ENCODE measurements around the gene RAB40C. TPM values are rescaled to one million over a fixed set of nuclear protein-coding genes. Genes with fewer than 3 reads are reported as not detected.

The RAB40C gene
- total RNA-seq, 3 donors from 2014 or later, result 17.6 to 29.1 (median 20.6) TPM

DNA sequence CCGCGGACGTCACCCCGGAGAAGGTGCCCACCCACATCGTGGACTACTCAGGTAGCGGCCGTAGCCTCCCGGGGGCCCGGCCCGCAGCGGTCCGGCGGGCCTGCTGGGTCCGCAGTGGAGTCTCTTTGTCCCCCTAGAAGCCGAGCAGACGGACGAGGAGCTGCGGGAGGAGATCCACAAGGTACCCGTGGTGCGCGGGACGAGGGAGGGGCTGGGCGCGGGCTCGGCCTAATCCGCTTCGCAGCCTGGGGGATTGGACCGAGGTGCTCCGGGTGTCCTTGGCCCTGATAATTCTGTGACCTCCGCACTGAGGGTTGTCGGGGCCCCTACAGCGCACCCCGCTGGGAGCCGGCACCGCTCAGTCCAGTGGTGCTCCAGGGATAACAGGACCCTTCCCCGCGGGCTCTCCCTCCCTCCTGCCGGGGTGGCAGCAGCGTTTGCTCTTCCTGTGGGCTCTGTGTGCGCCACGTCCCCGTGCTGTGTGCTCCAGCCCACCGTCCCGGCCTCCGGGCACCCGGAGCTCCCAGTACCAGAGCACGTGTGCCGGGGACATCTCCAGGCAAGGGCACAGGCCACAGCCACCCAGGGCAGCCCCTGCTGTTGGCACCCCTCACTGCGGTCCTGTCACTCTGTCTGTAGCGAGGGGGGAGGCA, 78.8 kb downstream of the RAB40C start:
- no peaks in the 10 kb centered on the region for H3K27me3 ChIP-seq
- peak overlapping the region; percentile 87 for H3K27ac ChIP-seq
- peak overlapping the region; percentile 90 to 97 (median 93) for H3K4me3 ChIP-seq
- intact Hi-C loops (cut with DNase I; ENCODE audit: low total_unique reads), result loop anchor here (1.0 kb wide), 1 partner anchor 22 kb away; the partner anchor contains the start of gene WDR24
- H3K9me3 ChIP-seq, result no peaks in the 10 kb centered on the region
- peaks cover 0 to 5% of the 10 kb centered on the region in 2 donors for H3K4me1 ChIP-seq
- TF ChIP-seq POLR2AphosphoS5 (IDR thresholded peaks at IDR 0.05) (no peak), POLR2A (IDR thresholded peaks at IDR 0.05) (no peak)
- TF ChIP-seq, protein P1, sequence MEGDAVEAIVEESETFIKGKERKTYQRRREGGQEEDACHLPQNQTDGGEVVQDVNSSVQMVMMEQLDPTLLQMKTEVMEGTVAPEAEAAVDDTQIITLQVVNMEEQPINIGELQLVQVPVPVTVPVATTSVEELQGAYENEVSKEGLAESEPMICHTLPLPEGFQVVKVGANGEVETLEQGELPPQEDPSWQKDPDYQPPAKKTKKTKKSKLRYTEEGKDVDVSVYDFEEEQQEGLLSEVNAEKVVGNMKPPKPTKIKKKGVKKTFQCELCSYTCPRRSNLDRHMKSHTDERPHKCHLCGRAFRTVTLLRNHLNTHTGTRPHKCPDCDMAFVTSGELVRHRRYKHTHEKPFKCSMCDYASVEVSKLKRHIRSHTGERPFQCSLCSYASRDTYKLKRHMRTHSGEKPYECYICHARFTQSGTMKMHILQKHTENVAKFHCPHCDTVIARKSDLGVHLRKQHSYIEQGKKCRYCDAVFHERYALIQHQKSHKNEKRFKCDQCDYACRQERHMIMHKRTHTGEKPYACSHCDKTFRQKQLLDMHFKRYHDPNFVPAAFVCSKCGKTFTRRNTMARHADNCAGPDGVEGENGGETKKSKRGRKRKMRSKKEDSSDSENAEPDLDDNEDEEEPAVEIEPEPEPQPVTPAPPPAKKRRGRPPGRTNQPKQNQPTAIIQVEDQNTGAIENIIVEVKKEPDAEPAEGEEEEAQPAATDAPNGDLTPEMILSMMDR (IDR thresholded peaks at IDR 0.05), result no peak
- DNase-seq (ENCODE audit: low spot score in 2 of 2), result no peak
- peaks cover 10% of the 10 kb centered on the region for H3K36me3 ChIP-seq

DNA sequence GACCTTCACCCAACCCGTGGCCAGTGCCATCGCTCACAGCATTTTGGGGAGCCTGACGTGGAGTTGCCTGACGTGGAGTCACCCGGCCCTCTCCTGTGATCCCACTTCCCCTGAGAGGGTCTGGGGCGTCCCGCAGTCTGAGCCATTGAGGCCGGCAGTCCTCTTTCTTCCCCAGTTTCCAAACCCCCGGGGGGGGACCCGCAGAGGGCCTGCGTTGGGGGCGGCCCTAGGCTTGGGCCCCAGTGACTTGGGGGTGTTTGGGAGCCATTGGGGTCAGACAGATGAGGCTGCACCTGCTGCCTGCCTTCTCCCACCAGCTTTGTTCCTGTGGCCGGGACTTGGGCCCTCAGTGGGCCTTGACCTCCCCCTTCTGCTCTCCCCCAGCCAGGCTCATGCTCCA, 79.8 kb downstream of the RAB40C start:
- Histone ChIP-seq H3K27me3 (no peaks in the 10 kb centered on the region), H3K4me1 (peaks cover 0 to 5% of the 10 kb centered on the region in 2 donors), H3K27ac (no peak overlapping the region), H3K9me3 (no peaks in the 10 kb centered on the region), H3K4me3 (no peak overlapping the region), H3K36me3 (peaks cover 10% of the 10 kb centered on the region)
- DNase-seq (ENCODE audit: low spot score in 2 of 2), result no peak
- intact Hi-C loops (cut with DNase I; ENCODE audit: low total_unique reads), result no loop called here
- TF ChIP-seq POLR2A (IDR thresholded peaks at IDR 0.05) (no peak), POLR2AphosphoS5 (IDR thresholded peaks at IDR 0.05) (no peak)
- TF ChIP-seq, protein P1 (IDR thresholded peaks at IDR 0.05), result no peak

DNA sequence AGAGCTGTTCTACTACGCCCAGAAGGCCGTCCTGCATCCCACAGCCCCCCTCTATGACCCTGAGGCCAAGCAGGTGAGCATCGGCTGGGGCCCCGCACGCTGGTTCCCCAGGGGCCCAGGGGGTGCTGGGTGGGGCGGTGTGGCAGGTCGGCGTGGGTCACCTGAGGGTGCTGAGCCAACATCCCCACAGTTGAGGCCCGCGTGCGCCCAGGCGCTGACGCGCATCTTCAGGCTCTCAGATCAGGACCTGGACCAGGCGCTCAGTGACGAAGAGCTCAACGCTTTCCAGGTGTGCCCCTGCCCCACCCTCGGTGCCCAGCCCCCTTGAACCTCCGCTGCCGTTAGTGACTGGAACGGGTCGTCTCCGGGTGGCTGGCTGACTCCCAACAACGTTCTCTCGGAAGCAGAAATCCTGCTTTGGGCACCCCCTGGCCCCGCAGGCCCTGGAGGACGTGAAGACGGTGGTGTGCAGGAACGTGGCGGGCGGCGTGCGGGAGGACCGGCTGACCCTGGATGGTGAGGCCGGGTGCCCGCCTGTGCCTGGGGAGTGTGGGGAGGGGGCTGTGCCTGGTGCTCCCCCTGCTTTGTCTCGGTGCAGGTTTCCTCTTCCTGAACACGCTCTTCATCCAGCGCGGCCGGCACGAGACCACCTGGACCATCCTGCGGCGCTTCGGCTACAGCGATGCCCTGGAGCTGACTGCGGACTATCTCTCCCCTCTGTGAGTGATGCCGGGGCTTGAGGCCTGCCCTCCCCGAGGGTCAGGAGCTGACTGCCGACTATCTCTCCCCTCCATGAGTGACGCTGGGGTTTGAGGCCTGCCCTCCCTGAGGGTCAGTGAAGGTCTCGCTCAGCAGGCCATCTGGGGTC, 80.9 kb downstream of the RAB40C start:
- Histone ChIP-seq H3K27ac (no peak overlapping the region), H3K4me1 (peaks cover 0 to 5% of the 10 kb centered on the region in 2 donors), H3K4me3 (no peak overlapping the region), H3K9me3 (no peaks in the 10 kb centered on the region), H3K27me3 (no peaks in the 10 kb centered on the region), H3K36me3 (peaks cover 10% of the 10 kb centered on the region)
- TF ChIP-seq POLR2AphosphoS5 (IDR thresholded peaks at IDR 0.05), result no peak
- TF ChIP-seq, protein P1 (IDR thresholded peaks at IDR 0.05), result no peak
- no peak for TF ChIP-seq POLR2A (IDR thresholded peaks at IDR 0.05)
- intact Hi-C loops (cut with DNase I; ENCODE audit: low total_unique reads), result no loop called here
- no peak for DNase-seq (ENCODE audit: low spot score in 2 of 2)

DNA sequence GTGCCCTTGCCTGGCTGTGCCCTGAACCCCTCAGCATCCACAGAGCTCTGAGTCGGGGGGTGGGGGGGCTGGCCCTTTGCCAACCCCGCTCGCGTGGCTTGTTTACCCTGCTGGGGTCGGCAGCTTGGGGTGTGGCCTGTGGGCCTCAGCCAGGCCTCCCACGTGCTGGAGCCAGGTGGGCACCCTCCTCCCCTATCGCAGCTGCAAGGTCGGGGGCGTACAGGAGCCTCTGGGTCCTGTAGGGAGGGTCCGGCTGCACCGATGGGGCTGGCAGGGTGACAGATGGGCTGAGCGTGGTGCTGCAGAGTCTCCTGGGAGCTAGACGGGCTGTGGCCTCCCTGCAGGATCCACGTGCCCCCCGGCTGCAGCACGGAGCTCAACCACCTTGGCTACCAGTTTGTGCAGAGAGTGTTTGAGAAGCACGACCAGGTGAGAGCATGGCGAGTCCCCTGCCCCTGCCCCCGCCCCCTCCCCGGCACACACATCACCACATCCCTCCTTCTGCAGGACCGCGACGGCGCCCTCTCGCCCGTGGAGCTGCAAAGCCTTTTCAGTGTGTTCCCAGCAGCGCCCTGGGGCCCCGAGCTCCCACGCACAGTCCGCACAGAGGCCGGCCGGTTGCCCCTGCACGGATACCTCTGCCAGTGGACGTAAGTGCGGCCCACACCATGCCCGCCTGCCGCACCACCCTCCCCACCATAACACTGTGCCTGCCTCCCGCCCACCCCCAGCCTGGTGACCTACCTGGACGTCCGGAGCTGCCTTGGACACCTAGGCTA, 81.7 kb downstream of the RAB40C start:
- no peak for TF ChIP-seq POLR2A (IDR thresholded peaks at IDR 0.05)
- no peak for TF ChIP-seq POLR2AphosphoS5 (IDR thresholded peaks at IDR 0.05)
- TF ChIP-seq, protein P1 (IDR thresholded peaks at IDR 0.05), result no peak
- peaks cover 0 to 5% of the 10 kb centered on the region in 2 donors for H3K4me1 ChIP-seq
- H3K36me3 ChIP-seq, result peaks cover 10% of the 10 kb centered on the region
- no peaks in the 10 kb centered on the region for H3K27me3 ChIP-seq
- no peak overlapping the region for H3K27ac ChIP-seq
- no peaks in the 10 kb centered on the region for H3K9me3 ChIP-seq
- DNase-seq (ENCODE audit: low spot score in 2 of 2), result no peak
- no peak overlapping the region for H3K4me3 ChIP-seq
- intact Hi-C loops (cut with DNase I; ENCODE audit: low total_unique reads), result no loop called here
